ENCODE data around the gene IGSF9.

DNA sequence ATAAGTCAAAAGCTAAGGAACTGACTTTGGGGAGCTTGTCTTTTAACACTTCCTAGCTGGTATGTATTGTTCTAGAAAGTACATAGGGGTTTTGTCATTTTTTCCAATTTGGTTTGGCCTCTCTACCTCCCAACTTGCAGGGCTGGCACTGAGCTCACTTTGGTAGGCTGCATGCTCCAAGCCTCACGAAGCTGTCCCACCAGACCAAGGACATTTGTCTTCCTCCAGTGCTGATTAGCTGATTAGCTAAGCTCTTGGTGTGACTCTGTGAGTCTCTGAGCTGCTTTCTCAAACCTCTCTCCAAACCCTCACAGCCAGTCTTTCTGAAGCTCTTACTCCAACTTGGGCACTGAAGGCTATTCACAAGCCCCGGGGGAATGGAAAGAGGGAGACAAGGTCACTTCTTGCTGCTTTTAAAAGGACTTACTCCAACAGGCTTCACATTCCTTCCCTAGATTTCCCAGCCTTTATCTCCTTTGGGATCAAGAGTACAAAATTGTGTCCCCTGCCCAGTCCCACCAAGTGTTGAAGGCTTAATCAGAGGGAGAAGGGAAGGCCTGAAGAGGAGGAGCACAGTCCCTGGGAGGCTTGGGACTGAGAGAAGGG, 44.6 kb downstream of the IGSF9 start:
- TF ChIP-seq L3MBTL2 (conservative IDR thresholded peaks at IDR 0.05) (no peak), SP1 (IDR thresholded peaks at IDR 0.05) (no peak), ARNT (IDR thresholded peaks at IDR 0.05) (no peak), FOXA1 (IDR thresholded peaks at IDR 0.05) (no peak), BHLHE40 (IDR thresholded peaks at IDR 0.05; ENCODE audit: borderline replicate concordance) (no peak), TARDBP (IDR thresholded peaks at IDR 0.05) (no peak), FOXM1 (IDR thresholded peaks at IDR 0.05; ENCODE audit: borderline replicate concordance) (no peak), HDGF (IDR thresholded peaks at IDR 0.05; ENCODE audit: borderline replicate concordance) (no peak), LEF1 (IDR thresholded peaks at IDR 0.05; ENCODE audit: borderline replicate concordance) (no peak), FOXK2 (IDR thresholded peaks at IDR 0.05) (no peak), SUZ12 (IDR thresholded peaks at IDR 0.05) (no peak)
- TF ChIP-seq, protein P1, sequence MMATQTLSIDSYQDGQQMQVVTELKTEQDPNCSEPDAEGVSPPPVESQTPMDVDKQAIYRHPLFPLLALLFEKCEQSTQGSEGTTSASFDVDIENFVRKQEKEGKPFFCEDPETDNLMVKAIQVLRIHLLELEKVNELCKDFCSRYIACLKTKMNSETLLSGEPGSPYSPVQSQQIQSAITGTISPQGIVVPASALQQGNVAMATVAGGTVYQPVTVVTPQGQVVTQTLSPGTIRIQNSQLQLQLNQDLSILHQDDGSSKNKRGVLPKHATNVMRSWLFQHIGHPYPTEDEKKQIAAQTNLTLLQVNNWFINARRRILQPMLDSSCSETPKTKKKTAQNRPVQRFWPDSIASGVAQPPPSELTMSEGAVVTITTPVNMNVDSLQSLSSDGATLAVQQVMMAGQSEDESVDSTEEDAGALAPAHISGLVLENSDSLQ (IDR thresholded peaks at IDR 0.05), result no peak
